GM18873 (cell line): ENCODE measurements around the gene PPFIA1.
"Not testable (repeated sequence)": the region's sequence is repeated elsewhere in the genome, so short reads cannot be mapped to it uniquely, and the experiment has no call there.

Experiments used
- ATAC-seq: cut with Tn5 transposase; IDR thresholded peaks from one replicate; pipeline ENCODE4 v1.9.1; 2021; ENCODE audit warnings: mild to moderate bottlenecking, moderate library complexity, moderate number of reproducible peaks; ENCODE audit not compliant: unreplicated experiment, low FRiP score

PPFIA1 gene

GRCh38 chr11:70407814-70408213 lies 137.3 kb downstream of the PPFIA1 start:
- ATAC-seq: no peak

GRCh38 chr11:70408326-70408725 lies 137.8 kb downstream of the PPFIA1 start:
- not testable (repeated sequence) for ATAC-seq

- no peak for ATAC-seq
These were observed 138.9 kb downstream of the PPFIA1 start for GRCh38 chr11:70409437-70409836.

- no peak for ATAC-seq
These were observed 139.4 kb downstream of the PPFIA1 start for GRCh38 chr11:70409871-70410270.

GRCh38 chr11:70410276-70411205 lies 140.1 kb downstream of the PPFIA1 start:
- ATAC-seq: no peak

GRCh38 chr11:70411713-70412452 lies 141.4 kb downstream of the PPFIA1 start:
- ATAC-seq: no peak

GRCh38 chr11:70413151-70413550 lies 142.7 kb downstream of the PPFIA1 start:
- no peak for ATAC-seq

GRCh38 chr11:70414341-70415100 lies 144.0 kb downstream of the PPFIA1 start:
- no peak for ATAC-seq

GRCh38 chr11:70415191-70415590 lies 144.7 kb downstream of the PPFIA1 start:
- no peak for ATAC-seq

GRCh38 chr11:70415642-70416395 lies 145.3 kb downstream of the PPFIA1 start:
- ATAC-seq: no peak

GRCh38 chr11:70416881-70417280 lies 146.4 kb downstream of the PPFIA1 start:
- ATAC-seq: no peak

GRCh38 chr11:70418130-70418529 lies 147.6 kb downstream of the PPFIA1 start:
- no peak for ATAC-seq

GRCh38 chr11:70419307-70420007 lies 149.0 kb downstream of the PPFIA1 start:
- ATAC-seq: no peak

- no peak for ATAC-seq
These were observed 149.5 kb downstream of the PPFIA1 start for GRCh38 chr11:70420008-70420464.

- no peak for ATAC-seq
These were observed 150.0 kb downstream of the PPFIA1 start for GRCh38 chr11:70420496-70420895.

GRCh38 chr11:70421123-70421522 lies 150.6 kb downstream of the PPFIA1 start:
- ATAC-seq: no peak

GRCh38 chr11:70422692-70423522 lies 152.4 kb downstream of the PPFIA1 start:
- ATAC-seq: no peak
